Stimulated activated CD4-positive, alpha-beta T cell treated with anti-CD3 and anti-CD28 coated beads, Interleukin-15, amount 100 ng/mL, for 48 hours (primary cell): ENCODE data around the gene LLCFC1.

Source experiments
- DNase-seq, 2 donors: peaks; one replicate each; pipeline ENCODE4 v3.0.0-alpha.2; 2020; ENCODE audit warnings: low read depth in 2 of 2

LLCFC1 gene

DNA sequence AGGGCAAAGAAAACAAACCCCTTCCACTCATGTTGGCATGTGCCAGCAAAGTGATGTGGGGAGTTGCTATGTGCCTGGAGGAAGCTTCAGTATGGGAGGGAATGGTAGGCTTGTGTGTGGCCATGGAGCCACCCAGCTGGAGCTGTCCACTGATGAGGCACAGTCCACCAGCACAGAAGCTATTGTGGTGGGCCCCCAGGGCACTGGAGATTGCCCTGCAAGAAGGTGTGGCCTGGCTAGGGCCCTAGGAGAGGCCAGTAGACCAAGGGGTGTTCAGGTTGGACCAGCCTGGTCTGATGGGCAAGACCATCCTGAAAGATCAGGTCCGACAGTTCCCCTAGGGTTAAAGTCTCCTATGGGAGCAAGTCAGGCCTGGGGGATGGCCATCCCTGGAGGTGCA is 45.0 kb downstream of the LLCFC1 start:
- no peak for DNase-seq
